C4-2B (cell line): ENCODE results near the gene EIF4G2.

Experiments
- H3K27ac ChIP-seq: fragments of 450-650 bp; 2 replicates; pipeline ENCODE4 v1.5.1; 2017
- ZFX ChIP-seq: fragments of 450-650 bp; IDR thresholded peaks from 2 replicates; pipeline ENCODE4 v1.6.1; 2017
- TF ChIP-seq, protein P1 (sequence below): fragments of 450-650 bp; conservative IDR thresholded peaks from 2 replicates; pipeline ENCODE4 v1.5.1; 2017; ENCODE audit warnings: mild to moderate bottlenecking

EIF4G2 gene

DNA sequence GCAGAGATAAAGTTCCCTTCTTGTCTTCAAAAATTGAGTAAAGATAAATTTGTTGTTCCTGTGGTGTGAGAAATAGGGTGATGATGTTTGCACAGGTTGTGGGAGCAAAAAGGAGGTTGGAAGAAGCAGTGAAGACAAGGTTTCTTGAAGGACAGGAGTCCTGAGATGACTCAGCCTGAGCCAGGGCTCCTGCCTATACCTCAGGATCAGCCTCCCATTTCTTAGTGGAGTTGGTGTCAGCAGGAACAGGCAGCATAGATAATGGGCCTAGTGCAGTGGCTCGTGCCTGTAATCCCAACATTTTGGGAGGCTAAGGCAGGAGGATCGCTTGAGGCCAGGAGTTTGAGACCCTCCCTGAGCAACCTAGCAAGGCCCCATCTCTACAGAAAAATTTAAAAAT lies 28.7 kb downstream of the EIF4G2 start:
- no peak overlapping the region for H3K27ac ChIP-seq
- no peak for TF ChIP-seq ZFX
- TF ChIP-seq, protein P1, sequence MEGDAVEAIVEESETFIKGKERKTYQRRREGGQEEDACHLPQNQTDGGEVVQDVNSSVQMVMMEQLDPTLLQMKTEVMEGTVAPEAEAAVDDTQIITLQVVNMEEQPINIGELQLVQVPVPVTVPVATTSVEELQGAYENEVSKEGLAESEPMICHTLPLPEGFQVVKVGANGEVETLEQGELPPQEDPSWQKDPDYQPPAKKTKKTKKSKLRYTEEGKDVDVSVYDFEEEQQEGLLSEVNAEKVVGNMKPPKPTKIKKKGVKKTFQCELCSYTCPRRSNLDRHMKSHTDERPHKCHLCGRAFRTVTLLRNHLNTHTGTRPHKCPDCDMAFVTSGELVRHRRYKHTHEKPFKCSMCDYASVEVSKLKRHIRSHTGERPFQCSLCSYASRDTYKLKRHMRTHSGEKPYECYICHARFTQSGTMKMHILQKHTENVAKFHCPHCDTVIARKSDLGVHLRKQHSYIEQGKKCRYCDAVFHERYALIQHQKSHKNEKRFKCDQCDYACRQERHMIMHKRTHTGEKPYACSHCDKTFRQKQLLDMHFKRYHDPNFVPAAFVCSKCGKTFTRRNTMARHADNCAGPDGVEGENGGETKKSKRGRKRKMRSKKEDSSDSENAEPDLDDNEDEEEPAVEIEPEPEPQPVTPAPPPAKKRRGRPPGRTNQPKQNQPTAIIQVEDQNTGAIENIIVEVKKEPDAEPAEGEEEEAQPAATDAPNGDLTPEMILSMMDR = no peak

DNA sequence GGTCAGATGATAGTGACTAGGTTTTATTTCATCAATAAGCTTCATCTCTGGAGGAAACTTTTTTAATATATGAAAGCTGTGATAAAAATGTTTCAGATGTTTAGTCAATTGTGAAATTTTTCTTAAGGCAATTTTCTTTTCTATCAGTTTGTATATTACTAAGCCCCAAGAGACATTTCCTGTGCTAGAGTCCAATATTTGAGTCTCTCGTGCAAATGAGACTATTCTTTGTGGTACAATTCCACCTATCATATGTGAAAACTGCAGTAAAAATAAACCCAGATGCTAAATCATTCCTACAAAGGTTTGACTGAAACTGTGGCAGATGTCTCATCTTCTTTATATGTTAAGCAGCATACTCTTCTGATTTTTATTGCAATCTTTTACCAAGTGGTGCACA lies 29.6 kb downstream of the EIF4G2 start:
- TF ChIP-seq ZFX = no peak
- TF ChIP-seq, protein P1 = no peak

DNA sequence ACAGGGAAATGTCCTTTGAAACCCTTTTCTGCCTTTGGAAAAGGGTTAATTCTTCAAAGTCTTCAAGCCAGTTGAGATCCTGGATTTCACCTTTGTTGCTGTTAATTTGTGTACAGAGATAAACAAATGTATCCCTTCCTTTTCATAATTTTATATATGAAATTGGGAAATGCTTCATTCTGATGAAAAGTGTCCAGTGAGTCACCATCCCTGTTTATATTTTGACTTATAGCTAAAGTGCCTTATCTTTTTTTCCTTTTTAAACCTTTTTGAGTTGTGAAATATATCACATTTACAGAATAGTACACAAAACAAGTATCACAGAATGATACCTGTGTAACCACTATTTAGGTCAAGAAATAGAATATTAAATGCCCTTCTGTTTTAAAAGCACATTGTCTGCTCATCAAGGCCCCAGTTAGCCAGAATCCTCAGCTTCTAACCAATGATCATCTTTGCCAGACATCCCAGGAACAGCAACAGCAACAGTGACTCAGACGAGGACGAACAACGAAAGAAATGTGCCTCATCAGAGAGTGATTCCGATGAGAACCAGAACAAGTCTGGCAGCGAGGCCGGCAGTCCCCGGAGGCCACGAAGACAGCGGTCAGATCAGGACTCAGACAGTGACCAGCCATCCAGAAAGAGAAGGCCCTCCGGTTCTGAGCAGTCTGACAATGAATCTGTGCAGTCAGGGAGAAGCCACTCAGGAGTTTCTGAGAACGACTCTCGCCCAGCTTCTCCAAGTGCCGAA lies 30.3 kb downstream of the EIF4G2 start:
- H3K27ac ChIP-seq = no peak overlapping the region; the same call in 1 of the 2 replicates

More for the DNA sequence above, 29.6 kb downstream of the EIF4G2 start:
- no peak overlapping the region for H3K27ac ChIP-seq

DNA sequence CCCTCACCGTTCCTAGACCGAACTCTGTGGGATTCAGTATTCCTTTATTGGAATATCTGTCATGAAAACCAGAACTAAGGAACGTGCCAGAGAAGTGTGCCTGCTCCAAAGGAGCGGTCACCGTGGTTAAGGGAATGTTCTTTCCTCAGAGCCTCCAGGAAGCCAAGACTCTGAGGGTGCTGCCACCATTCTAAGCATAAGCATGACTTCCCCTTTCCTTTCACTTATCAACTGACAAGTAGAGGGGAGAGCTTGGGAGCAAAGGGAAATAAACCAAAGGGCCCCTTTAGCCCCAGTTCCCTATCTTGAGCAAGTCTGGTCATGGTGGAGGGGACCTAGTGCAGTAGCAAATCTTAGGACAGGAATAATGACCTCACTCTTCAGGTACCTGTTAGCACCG lies 30.9 kb downstream of the EIF4G2 start:
- peak overlapping the region; percentile 14; the same call in 1 of the 2 replicates for H3K27ac ChIP-seq
- TF ChIP-seq, protein P1 = no peak
- TF ChIP-seq ZFX = no peak

More for the DNA sequence above, 30.3 kb downstream of the EIF4G2 start:
- TF ChIP-seq, protein P1 = no peak
- TF ChIP-seq ZFX = no peak

DNA sequence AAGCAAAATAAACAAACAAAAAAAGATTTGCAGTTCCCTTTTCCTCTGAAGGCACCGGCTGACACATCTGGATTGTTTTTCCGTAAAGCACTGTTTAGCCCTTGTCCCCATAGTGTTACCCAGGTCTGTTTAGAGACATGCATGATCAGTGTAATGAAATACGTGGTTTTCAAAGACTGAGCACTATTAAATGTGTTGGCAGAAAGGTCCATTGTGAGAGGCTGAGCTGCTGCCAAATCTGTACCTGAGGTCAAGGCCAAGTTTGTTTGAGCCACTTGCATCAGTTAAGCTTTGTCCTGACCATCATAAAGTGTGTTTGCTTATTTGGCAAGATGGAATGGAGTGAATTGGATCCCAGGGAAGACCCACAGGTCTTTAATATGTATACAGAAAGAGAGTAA lies 31.3 kb downstream of the EIF4G2 start:
- H3K27ac ChIP-seq = peak overlapping the region; percentile 23
- TF ChIP-seq, protein P1 = no peak
- no peak for TF ChIP-seq ZFX

DNA sequence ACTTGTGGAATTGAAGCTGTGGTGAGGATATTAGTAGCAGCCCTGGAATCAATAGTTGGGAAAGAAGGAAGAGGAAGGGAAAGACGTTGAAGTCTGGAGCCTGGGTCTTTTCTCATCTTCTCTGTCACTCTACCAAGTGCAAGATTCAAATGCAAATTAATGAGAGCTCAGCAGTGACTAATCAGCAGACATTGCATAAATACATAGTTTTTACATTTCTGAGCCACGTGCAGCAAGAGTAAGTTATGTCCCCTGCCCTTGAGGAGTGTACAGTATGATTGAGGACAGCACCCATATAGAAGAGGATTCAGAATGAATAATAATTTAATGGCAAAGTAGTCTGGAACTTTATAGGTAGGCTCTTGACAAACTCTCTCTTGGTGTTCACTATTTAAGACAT lies 33.9 kb downstream of the EIF4G2 start:
- TF ChIP-seq, protein P1 = no peak
- no peak for TF ChIP-seq ZFX
- no peak overlapping the region for H3K27ac ChIP-seq

DNA sequence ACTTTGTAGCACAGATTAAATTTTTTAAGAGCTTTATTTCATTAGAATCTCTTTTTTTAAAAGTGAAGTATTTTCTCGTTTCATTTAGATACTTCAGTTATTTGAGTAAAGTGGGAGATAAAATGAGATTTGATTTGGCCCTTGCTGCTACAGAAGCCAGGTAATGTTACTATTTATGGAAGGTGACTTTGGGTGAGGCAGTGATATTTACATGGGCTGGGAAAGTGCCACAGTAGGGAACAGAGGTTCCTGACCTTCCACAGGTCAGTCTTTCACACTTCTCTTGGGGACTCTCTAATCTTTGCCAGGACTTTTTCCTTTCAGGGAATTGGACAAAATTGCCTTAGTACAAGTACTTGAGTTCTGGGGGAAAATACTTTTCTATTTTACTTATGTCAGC lies 37.3 kb downstream of the EIF4G2 start:
- no peak overlapping the region for H3K27ac ChIP-seq

More for the DNA sequence above, 37.3 kb downstream of the EIF4G2 start:
- TF ChIP-seq, protein P1 = no peak
- no peak for TF ChIP-seq ZFX
